Spleen (tissue), 11 donors: ENCODE measurements around the gene CPSF4. TPM values are rescaled to one million over a fixed set of nuclear protein-coding genes. Genes with fewer than 3 reads are reported as not detected.
A peak's percentile ranks its signal among the peaks of the same experiment; 100 is the strongest.

Experiments
- DNase-seq: peaks from one replicate; pipeline ENCODE4 v3.0.0-alpha.2; 2020
- H3K27ac ChIP-seq, 8 donors: fragments of 200-600 bp; sonication (generic) in 7 of 8; 1 replicate in 4 of 8; 2 replicates in 4 of 8; pipeline versions ENCODE4 v1.5.0 to v1.8.0; 2016 to 2021; ENCODE audit warnings: inconsistent platforms in 4 of 8, mild to moderate bottlenecking in 4 of 8, moderate library complexity in 1 of 8
- H3K27me3 ChIP-seq, 7 donors: fragments of 200-600 bp; sonication (generic) in 6 of 7; replicated peaks in 1 of 7; 1 replicate in 4 of 7; 2 replicates in 3 of 7; pipeline versions ENCODE4 v1.5.0 to v1.8.0; 2016 to 2021; ENCODE audit warnings: inconsistent platforms in 3 of 7, mild to moderate bottlenecking in 1 of 7
- H3K36me3 ChIP-seq, 6 donors: fragments of 200-600 bp; sonication (generic) in 5 of 6; 1 replicate in 4 of 6; 2 replicates in 2 of 6; pipeline versions ENCODE4 v1.5.0 to v1.8.0; 2016 to 2021; ENCODE audit warnings: inconsistent platforms in 2 of 6
- H3K4me1 ChIP-seq, 6 donors: fragments of 200-600 bp; sonication (generic) in 5 of 6; 1 replicate in 3 of 6; 2 replicates in 3 of 6; pipeline versions ENCODE4 v1.5.0 to v1.8.0; 2016 to 2021; ENCODE audit warnings: inconsistent platforms in 3 of 6
- H3K4me3 ChIP-seq, 8 donors: fragments of 200-600 bp; sonication (generic) in 7 of 8; 1 replicate in 4 of 8; 2 replicates in 4 of 8; pipeline versions ENCODE4 v1.5.0 to v1.8.0; 2016 to 2021; ENCODE audit warnings: inconsistent platforms in 4 of 8, mild to moderate bottlenecking in 4 of 8, moderate library complexity in 2 of 8
- H3K9me3 ChIP-seq, 8 donors: fragments of 200-600 bp; sonication (generic) in 7 of 8; 1 replicate in 4 of 8; 2 replicates in 4 of 8; pipeline versions ENCODE4 v1.5.0 to v1.8.0; 2016 to 2021; ENCODE audit warnings: inconsistent platforms in 4 of 8
- POLR2A ChIP-seq, 3 donors: fragments of 450-650 bp; IDR thresholded peaks; one replicate each; pipeline ENCODE4 v1.5.1; 2017; ENCODE audit warnings: antibody characterized with exemption in 3 of 3, mild to moderate bottlenecking in 1 of 3
- POLR2AphosphoS5 ChIP-seq, 3 donors: sonication (generic); formaldehyde crosslinking; IDR thresholded peaks; one replicate each; pipeline ENCODE4 v1.5.1; 2017; ENCODE audit warnings: antibody characterized with exemption in 3 of 3
- WGBS, 5 donors: extraction: QIAGEN DNeasy Blood & Tissue Kit in 3 of 5; methylation state at CpG; one replicate each; pipeline versions ENCODE4 v1.1.5 to v1.1.7; 2013 to 2018; 5-methylcytosine and 5-hydroxymethylcytosine counted together
- intact Hi-C: fragments of 100-400 bp; cut with DNase I; formaldehyde crosslinking; loops from one replicate; pipeline ENCODE4 v1.15.0; 2023; ENCODE audit warnings: low total_unique reads
- polyA plus RNA-seq, 3 donors: library from polyadenylated mRNA; stranded (reverse); fragments of 200-250 nt; gene quantifications; one replicate each; pipeline ENCODE4 v1.2.1, GENCODE V29; 2013
- total RNA-seq, 7 donors: library from RNA; depleted of rRNA in 3 of 7; stranded (reverse); fragments of >200 nt in 3 of 7; fragmentation: NEBNext Ultra II Directional in 4 of 7; extraction: Animal tissue kit (Norgen Biotek cat#: 25700) in 4 of 7; gene quantifications; one replicate each; pipeline versions ENCODE4 v1.1.0 to v1.2.1, GENCODE V29; 2016 to 2021
- TF ChIP-seq, protein P1 (sequence below), 11 experiments: fragments of 200-600 bp in 7 of 11; fragments of 450-650 bp in 4 of 11; sonication (generic) in 4 of 11; IDR thresholded peaks in 8 of 11; conservative IDR thresholded peaks in 3 of 11; 1 replicate in 7 of 11; 2 replicates in 4 of 11; pipeline versions ENCODE4 v1.4.0 to v1.8.0; 2016 to 2021; ENCODE audit warnings: antibody characterized with exemption in 11 of 11, inconsistent platforms in 4 of 11, mild to moderate bottlenecking in 1 of 11
- donor health status: healthy with polysubstance abuse.
- donor health status: DM: no; HTN: no; CAD: no; lungs with moderate emphysema.
- donor health status: DM: no; HTN: no; CAD: no.
- donor health status: Bipolar disorder and iron deficiency.
- donor health status: healthy.
- donor health status: DM: no; HTN: no; CAD: no.
- donor health status: DM: yes; HTN: yes; CAD: no.

Gene CPSF4
- total and polyA plus RNA-seq, 10 donors: 28.7 to 49.6 (median 36.9) TPM

DNA sequence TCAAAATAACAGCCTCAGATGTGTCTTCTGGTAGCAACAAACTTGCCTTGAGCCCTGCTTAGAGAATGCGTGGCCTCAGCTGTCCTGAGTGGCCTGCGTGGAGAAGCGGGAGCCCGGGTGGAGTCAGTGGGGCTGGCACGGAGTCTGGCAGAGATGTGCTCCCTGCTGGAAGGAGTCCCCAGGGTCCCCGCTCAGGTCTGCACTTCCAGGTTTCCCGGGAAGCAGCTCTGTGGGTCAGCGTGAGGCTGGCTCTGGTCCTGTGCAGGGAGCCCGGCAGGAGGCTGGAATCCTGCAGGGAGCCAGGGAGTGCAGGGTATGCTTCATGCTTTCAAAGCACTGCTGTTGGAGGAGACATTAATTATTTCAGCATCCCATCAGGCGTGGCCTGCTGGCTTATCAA lies 10.1 kb downstream of the CPSF4 start:
- Histone ChIP-seq H3K9me3 (no peaks in the 10 kb centered on the region), H3K36me3 (peaks cover 0 to 100% (median 87%) of the 10 kb centered on the region in 6 donors), H3K27ac (no peak overlapping the region), H3K4me1 (peaks cover 0 to 42% (median 11%) of the 10 kb centered on the region in 6 donors), H3K4me3 (no peak overlapping the region), H3K27me3 (no peaks in the 10 kb centered on the region)
- WGBS, 5 donors: 93 to 100% (median 96%) methylated on average over 6 to 10 of the region's 10 CpGs
- intact Hi-C loops: no loop called here
- TF ChIP-seq, protein P1, sequence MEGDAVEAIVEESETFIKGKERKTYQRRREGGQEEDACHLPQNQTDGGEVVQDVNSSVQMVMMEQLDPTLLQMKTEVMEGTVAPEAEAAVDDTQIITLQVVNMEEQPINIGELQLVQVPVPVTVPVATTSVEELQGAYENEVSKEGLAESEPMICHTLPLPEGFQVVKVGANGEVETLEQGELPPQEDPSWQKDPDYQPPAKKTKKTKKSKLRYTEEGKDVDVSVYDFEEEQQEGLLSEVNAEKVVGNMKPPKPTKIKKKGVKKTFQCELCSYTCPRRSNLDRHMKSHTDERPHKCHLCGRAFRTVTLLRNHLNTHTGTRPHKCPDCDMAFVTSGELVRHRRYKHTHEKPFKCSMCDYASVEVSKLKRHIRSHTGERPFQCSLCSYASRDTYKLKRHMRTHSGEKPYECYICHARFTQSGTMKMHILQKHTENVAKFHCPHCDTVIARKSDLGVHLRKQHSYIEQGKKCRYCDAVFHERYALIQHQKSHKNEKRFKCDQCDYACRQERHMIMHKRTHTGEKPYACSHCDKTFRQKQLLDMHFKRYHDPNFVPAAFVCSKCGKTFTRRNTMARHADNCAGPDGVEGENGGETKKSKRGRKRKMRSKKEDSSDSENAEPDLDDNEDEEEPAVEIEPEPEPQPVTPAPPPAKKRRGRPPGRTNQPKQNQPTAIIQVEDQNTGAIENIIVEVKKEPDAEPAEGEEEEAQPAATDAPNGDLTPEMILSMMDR (IDR thresholded peaks at IDR 0.05 in 8 of 11, conservative IDR thresholded peaks at IDR 0.05 in 3 of 11): no peak
- TF ChIP-seq POLR2AphosphoS5 (IDR thresholded peaks at IDR 0.05): peak in 1 of 3 donors; percentile 32
- no peak for TF ChIP-seq POLR2A (IDR thresholded peaks at IDR 0.05)
- no peak for DNase-seq

DNA sequence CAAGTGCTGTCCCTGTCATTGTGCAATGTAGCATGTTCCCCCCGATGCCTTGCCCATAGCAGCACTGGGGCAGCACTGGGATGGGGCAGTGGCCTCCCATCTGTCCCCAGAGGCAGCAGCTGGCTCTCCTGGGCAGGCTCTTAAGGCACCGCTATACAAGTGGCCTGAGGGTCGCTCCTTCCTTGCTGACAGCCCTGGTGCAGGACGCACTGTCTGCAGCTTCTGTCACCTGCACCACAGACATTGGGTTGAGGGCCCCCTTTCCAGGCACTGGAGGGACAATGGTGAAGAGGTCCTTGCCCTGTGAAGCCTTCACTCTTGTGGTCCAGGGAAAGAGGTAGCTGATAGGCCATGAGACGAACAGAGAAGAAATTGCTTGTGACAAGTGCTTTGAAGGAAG lies 10.6 kb downstream of the CPSF4 start:
- H3K9me3 ChIP-seq: no peaks in the 10 kb centered on the region
- TF ChIP-seq POLR2AphosphoS5 (IDR thresholded peaks at IDR 0.05): no peak
- TF ChIP-seq, protein P1 (IDR thresholded peaks at IDR 0.05 in 8 of 11, conservative IDR thresholded peaks at IDR 0.05 in 3 of 11): no peak
- no peak for TF ChIP-seq POLR2A (IDR thresholded peaks at IDR 0.05)
- H3K27me3 ChIP-seq: no peaks in the 10 kb centered on the region
- DNase-seq: no peak
- peak overlapping the region in 1 of 8 donors; percentile 8 for H3K27ac ChIP-seq
- 83 to 91% (median 89%) methylated on average over 2 to 5 of the region's 5 CpGs for WGBS, 5 donors
- H3K4me1 ChIP-seq: peaks cover 0 to 37% (median 11%) of the 10 kb centered on the region in 6 donors
- intact Hi-C loops: no loop called here
- no peak overlapping the region for H3K4me3 ChIP-seq
- peaks cover 0 to 100% (median 90%) of the 10 kb centered on the region in 6 donors for H3K36me3 ChIP-seq

DNA sequence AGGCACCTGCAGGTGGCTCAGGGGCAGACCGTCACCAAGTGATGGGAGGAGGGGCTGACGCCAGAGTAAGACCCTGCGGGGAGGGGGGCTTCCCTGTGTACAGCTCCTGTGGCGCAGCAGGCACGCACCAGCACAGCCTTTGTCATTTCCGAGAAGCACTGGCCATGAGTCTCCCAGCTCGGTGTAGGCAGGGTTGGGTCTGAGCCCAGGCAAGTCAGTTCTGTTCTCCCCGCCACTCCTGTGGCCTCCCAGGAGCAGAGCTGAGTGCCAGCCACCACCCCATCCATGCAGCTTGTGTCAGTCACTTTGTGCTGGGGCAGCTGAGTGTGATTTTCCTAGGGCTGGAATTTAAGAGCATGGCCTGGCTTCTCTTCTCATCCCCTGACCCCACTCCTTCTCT lies 13.2 kb downstream of the CPSF4 start:
- peaks cover 0 to 34% (median 11%) of the 10 kb centered on the region in 6 donors for H3K4me1 ChIP-seq
- peak in 1 of 3 donors; percentile 9 for TF ChIP-seq POLR2AphosphoS5 (IDR thresholded peaks at IDR 0.05)
- TF ChIP-seq, protein P1 (IDR thresholded peaks at IDR 0.05 in 8 of 11, conservative IDR thresholded peaks at IDR 0.05 in 3 of 11): no peak
- TF ChIP-seq POLR2A (IDR thresholded peaks at IDR 0.05): no peak
- H3K27ac ChIP-seq: peak overlapping the region in 1 of 8 donors; percentile 3
- peaks cover 0 to 100% (median 93%) of the 10 kb centered on the region in 6 donors for H3K36me3 ChIP-seq
- H3K4me3 ChIP-seq: no peak overlapping the region
- 90 to 98% (median 92%) methylated on average over 6 to 8 of the region's 8 CpGs; no CpG with 5 or more reads in 1 of the 5 donors for WGBS, 5 donors
- no peak for DNase-seq
- intact Hi-C loops: no loop called here
- no peaks in the 10 kb centered on the region for H3K9me3 ChIP-seq
- H3K27me3 ChIP-seq: no peaks in the 10 kb centered on the region

DNA sequence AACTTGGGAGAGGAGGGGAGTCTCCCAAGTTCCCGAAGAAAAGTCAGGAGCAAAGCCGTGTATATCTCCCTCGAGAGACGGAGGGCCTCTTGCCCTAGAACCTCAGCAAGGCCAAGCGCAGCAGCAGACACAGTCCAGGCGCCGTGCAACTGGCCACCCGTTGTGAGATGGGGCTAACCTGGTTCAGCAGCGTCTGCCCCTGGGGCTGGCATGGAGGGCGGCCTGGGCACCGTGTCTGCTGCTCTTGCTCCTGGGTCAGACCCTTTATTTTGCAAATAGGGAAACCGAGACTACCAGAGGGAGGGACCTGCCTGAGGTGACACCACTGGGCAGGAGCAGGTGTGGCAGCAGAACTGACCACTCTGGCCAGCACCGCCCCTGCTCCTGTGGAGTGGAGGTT lies 13.8 kb downstream of the CPSF4 start:
- Histone ChIP-seq H3K27ac (peak overlapping the region in 1 of 8 donors; percentile 3), H3K36me3 (peaks cover 0 to 100% (median 95%) of the 10 kb centered on the region in 6 donors), H3K9me3 (no peaks in the 10 kb centered on the region), H3K27me3 (no peaks in the 10 kb centered on the region), H3K4me3 (no peak overlapping the region), H3K4me1 (peaks cover 0 to 34% (median 11%) of the 10 kb centered on the region in 6 donors)
- intact Hi-C loops: no loop called here
- no peak for DNase-seq
- 93 to 95% (median 93%) methylated on average over 8 to 13 of the region's 13 CpGs for WGBS, 5 donors
- no peak for TF ChIP-seq POLR2A (IDR thresholded peaks at IDR 0.05)
- TF ChIP-seq POLR2AphosphoS5 (IDR thresholded peaks at IDR 0.05): no peak
- TF ChIP-seq, protein P1 (IDR thresholded peaks at IDR 0.05 in 8 of 11, conservative IDR thresholded peaks at IDR 0.05 in 3 of 11): no peak
